ENCODE measurements around the gene KCNH1. TPM values are rescaled to one million over a fixed set of nuclear protein-coding genes. Genes with fewer than 3 reads are reported as not detected.
A peak's percentile ranks its signal among the peaks of the same experiment; 100 is the strongest.

KCNH1 gene
- total RNA-seq, 2 donors from 2014 or later = not detected

DNA sequence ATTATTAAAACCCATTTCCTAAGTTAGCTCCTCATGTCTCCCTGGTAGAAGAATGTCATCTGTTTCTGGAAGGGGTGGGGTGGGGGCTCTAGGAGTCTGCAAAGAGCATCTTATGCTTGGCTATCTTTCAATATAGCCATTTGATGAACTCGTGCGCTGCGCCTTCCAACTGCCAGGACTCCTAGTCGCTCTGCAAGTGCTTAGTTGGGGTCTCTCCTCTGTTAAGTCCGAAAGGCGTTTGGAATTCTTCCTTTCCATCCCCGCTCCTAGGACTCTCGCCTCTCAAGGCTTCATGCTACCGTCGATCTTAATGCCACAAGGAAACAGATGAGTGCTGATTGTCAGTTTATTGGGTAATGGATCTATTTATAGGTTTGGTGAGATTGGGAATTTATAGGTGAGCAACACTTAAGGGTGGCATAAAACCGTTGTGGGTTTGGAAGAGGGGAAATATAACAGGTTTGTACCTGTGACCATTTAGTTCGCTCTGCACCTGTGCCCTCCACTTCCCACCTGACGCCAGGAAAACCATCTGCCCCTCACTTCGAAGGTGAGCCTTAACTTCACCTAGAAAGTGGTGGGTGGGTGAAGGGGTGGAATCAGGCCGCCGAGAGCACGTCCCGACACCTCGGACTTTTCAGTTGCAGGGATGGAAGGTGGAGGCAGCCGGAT, 1.1 kb downstream of the KCNH1 start:
- DNase-seq (no peak), ATAC-seq (no peak)
- no peak overlapping the region for H3K27ac Mint-ChIP-seq
- peaks cover 68% of the 10 kb centered on the region for H3K27me3 Mint-ChIP-seq
- no peaks in the 10 kb centered on the region for H3K9me3 ChIP-seq (ENCODE audit: control insufficient read depth, low read length, poor library complexity, severe bottlenecking)
- peak overlapping the region; percentile 61 for H3K4me3 Mint-ChIP-seq
- H3K4me1 Mint-ChIP-seq = peaks cover 8% of the 10 kb centered on the region
- H3K36me3 Mint-ChIP-seq (ENCODE audit: low read depth) = no peaks in the 10 kb centered on the region

DNA sequence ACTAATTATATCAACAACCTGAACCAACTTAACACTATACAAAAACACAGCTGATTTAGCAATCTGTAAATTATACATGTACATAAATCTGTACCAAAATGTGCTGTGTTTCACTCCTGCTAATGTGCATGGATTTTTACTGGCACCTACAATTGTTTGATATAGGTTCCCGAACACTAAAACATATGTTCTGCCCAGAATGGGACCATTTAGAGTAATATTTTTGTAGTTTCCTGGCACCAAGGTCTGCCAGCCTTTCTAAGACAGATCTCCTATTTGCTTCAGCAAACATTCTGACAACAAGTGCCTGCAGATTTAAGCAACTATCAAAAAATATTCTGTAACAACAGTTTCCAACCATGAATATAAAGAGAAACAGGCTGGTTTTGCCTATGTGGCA, 4.2 kb downstream of the KCNH1 start:
- Mint-ChIP-seq H3K27me3 (peaks cover 62% of the 10 kb centered on the region), H3K4me3 (no peak overlapping the region), H3K36me3 (ENCODE audit: low read depth) (no peaks in the 10 kb centered on the region), H3K27ac (no peak overlapping the region), H3K4me1 (peaks cover 7% of the 10 kb centered on the region)
- ATAC-seq (no peak), DNase-seq (no peak)
- no peaks in the 10 kb centered on the region for H3K9me3 ChIP-seq (ENCODE audit: control insufficient read depth, low read length, poor library complexity, severe bottlenecking)

DNA sequence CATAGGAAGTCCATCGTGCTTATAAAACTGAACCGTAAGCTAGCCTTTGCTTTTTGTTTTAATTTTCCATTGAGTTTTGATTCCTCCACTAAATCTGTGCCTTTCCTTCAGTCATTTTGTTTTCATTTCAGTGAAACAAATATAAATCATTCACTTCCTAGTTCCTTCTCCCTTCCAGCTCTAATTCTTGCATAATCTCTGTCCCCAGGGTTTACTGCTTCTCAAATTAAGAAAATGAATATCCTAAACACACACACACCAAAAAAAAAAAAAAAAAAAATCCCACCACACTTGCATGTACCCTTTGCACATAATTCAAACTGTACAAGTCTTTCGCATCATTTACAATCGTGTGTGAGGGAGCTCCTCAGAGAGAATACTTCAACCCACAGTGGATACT, 6.8 kb downstream of the KCNH1 start:
- H3K27me3 Mint-ChIP-seq = peaks cover 67% of the 10 kb centered on the region
- no peak overlapping the region for H3K27ac Mint-ChIP-seq
- no peaks in the 10 kb centered on the region for H3K4me1 Mint-ChIP-seq
- DNase-seq (no peak), ATAC-seq (no peak)
- H3K9me3 ChIP-seq (ENCODE audit: control insufficient read depth, low read length, poor library complexity, severe bottlenecking) = no peaks in the 10 kb centered on the region
- H3K36me3 Mint-ChIP-seq (ENCODE audit: low read depth) = peaks cover 5% of the 10 kb centered on the region
- no peak overlapping the region for H3K4me3 Mint-ChIP-seq

GRCh38 chr1:211126622-211127021, 7.3 kb downstream of the KCNH1 start:
- H3K27ac Mint-ChIP-seq = no peak overlapping the region
- no peaks in the 10 kb centered on the region for H3K4me1 Mint-ChIP-seq
- ATAC-seq (no peak), DNase-seq (no peak)
- H3K9me3 ChIP-seq (ENCODE audit: control insufficient read depth, low read length, poor library complexity, severe bottlenecking) = no peaks in the 10 kb centered on the region
- peaks cover 5% of the 10 kb centered on the region for H3K36me3 Mint-ChIP-seq (ENCODE audit: low read depth)
- H3K4me3 Mint-ChIP-seq = no peak overlapping the region
- H3K27me3 Mint-ChIP-seq = peaks cover 67% of the 10 kb centered on the region

DNA sequence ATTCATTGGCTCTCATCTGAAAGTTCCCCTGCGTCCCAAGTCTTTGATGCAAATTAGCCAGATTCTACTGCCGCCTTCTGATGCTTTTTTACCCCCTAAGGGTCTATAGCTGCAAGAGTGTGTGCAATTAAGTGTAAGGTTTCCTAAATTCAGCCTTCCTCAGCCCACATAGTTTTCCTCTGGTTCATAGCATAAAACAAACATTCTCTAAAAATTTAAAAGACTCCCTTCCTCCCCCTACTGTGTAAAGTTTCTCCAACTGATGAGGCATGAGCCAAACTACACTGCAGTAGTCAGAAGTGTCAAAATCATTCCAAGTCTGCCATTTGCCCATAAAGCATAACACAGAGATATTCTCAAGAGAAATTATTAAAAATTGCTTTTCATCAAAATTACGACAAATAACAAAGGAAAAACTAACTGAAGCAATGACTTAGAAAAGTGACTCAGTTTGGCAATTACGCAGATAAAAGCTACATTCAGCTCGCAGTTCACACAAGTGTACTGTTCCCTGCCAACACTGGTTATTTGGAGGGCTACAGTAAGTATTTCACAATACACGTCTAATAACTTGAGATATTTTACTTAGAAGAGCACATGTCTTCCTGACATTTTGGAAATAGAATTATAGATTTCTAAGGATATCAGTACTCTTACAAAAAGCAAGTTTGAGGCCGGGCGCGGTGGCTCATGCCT, 15.4 kb downstream of the KCNH1 start:
- no peak for DNase-seq
- Mint-ChIP-seq H3K27me3 (peaks cover 61% of the 10 kb centered on the region), H3K4me1 (no peaks in the 10 kb centered on the region), H3K4me3 (no peak overlapping the region), H3K27ac (no peak overlapping the region), H3K36me3 (ENCODE audit: low read depth) (peaks cover 4% of the 10 kb centered on the region)
- no peak for ATAC-seq
- H3K9me3 ChIP-seq (ENCODE audit: control insufficient read depth, low read length, poor library complexity, severe bottlenecking) = no peaks in the 10 kb centered on the region

- H3K9me3 ChIP-seq (ENCODE audit: control insufficient read depth, low read length, poor library complexity, severe bottlenecking) = no peaks in the 10 kb centered on the region
- ATAC-seq (no peak), DNase-seq (no peak)
- H3K27me3 Mint-ChIP-seq = peaks cover 40% of the 10 kb centered on the region
- H3K4me1 Mint-ChIP-seq = no peaks in the 10 kb centered on the region
- H3K27ac Mint-ChIP-seq = no peak overlapping the region
- H3K36me3 Mint-ChIP-seq (ENCODE audit: low read depth) = no peaks in the 10 kb centered on the region
- no peak overlapping the region for H3K4me3 Mint-ChIP-seq
Measured at GRCh38 chr1:211114446-211114845, 19.5 kb downstream of the KCNH1 start.

DNA sequence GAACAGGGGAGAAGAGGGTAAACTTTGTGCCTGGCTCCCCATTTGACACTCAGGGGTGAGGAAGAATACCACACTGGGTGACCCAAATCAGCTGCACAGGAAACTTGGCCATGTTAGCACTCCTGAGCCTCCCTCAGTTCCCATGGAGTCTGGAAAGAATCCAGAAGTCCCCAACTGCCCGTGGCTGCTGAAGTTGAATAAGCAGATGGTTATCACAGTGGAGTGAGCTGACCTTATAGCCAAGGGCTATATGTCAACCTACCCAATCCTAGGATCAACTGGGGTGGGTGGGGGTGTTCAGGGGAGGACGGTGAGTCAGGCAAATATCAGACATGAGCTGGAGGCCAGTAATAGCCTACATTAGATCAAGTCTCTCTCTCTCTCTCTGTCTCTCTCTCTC, 20.4 kb downstream of the KCNH1 start:
- no peak for DNase-seq
- H3K9me3 ChIP-seq (ENCODE audit: control insufficient read depth, low read length, poor library complexity, severe bottlenecking) = no peaks in the 10 kb centered on the region
- H3K27me3 Mint-ChIP-seq = peaks cover 42% of the 10 kb centered on the region
- H3K27ac Mint-ChIP-seq = peak overlapping the region; percentile 2
- no peaks in the 10 kb centered on the region for H3K36me3 Mint-ChIP-seq (ENCODE audit: low read depth)
- no peak overlapping the region for H3K4me3 Mint-ChIP-seq
- no peaks in the 10 kb centered on the region for H3K4me1 Mint-ChIP-seq
- no peak for ATAC-seq

DNA sequence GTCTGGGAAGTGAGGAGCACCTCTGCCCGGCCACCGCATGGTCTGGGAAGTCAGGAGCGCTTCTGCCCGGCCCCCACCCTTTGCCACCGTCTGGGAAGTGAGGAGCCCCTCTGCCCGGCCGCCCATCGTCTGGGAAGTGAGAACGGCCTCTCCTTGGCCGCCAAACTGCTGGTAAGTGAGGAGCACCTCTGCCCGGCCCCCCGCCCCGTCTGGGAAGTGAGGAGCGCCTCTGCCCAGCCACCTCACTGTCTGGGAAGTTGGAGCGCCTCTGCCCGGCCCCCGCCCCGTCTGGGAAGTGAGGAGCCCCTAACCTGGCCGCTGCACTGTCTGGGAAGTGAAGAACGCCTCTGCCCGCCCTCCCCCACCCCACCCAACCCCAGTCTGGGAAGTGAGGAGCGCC, 22.6 kb downstream of the KCNH1 start:
- DNase-seq (no peak), ATAC-seq (no peak)
- Mint-ChIP-seq H3K4me3 (no peak overlapping the region), H3K4me1 (no peaks in the 10 kb centered on the region), H3K27ac (no peak overlapping the region), H3K27me3 (peaks cover 31% of the 10 kb centered on the region), H3K36me3 (ENCODE audit: low read depth) (no peaks in the 10 kb centered on the region)
- no peaks in the 10 kb centered on the region for H3K9me3 ChIP-seq (ENCODE audit: control insufficient read depth, low read length, poor library complexity, severe bottlenecking)

- H3K27me3 Mint-ChIP-seq = peaks cover 42% of the 10 kb centered on the region
- no peak for ATAC-seq
- H3K4me3 Mint-ChIP-seq = no peak overlapping the region
- no peaks in the 10 kb centered on the region for H3K9me3 ChIP-seq (ENCODE audit: control insufficient read depth, low read length, poor library complexity, severe bottlenecking)
- no peaks in the 10 kb centered on the region for H3K36me3 Mint-ChIP-seq (ENCODE audit: low read depth)
- no peaks in the 10 kb centered on the region for H3K4me1 Mint-ChIP-seq
- DNase-seq = no peak
- H3K27ac Mint-ChIP-seq = no peak overlapping the region
Measured at GRCh38 chr1:211101481-211101880, 32.5 kb downstream of the KCNH1 start.

DNA sequence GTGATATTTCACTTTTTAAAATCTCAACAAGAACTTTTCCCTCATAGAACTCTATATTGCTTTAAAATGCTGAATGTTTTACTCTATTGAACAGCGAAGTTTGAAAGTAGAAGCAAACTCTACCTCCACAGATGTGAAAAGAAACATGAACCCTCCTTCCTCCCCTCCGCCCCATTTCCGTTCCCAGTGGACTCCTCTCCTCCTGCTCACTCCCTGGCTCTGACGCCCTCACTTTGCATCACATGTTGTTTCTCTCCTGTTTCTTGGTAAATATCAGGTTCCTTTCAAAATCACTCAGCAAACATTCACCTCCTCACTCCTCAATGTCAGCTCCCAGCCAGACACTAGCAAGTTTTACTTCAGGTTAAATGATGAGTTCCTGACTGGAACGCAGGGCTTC, 34.6 kb downstream of the KCNH1 start:
- no peak overlapping the region for H3K4me3 Mint-ChIP-seq
- no peaks in the 10 kb centered on the region for H3K4me1 Mint-ChIP-seq
- H3K27ac Mint-ChIP-seq = no peak overlapping the region
- DNase-seq (no peak), ATAC-seq (no peak)
- no peaks in the 10 kb centered on the region for H3K36me3 Mint-ChIP-seq (ENCODE audit: low read depth)
- peaks cover 46% of the 10 kb centered on the region for H3K27me3 Mint-ChIP-seq
- no peaks in the 10 kb centered on the region for H3K9me3 ChIP-seq (ENCODE audit: control insufficient read depth, low read length, poor library complexity, severe bottlenecking)

- no peaks in the 10 kb centered on the region for H3K9me3 ChIP-seq (ENCODE audit: control insufficient read depth, low read length, poor library complexity, severe bottlenecking)
- DNase-seq = no peak
- Mint-ChIP-seq H3K36me3 (ENCODE audit: low read depth) (no peaks in the 10 kb centered on the region), H3K27ac (no peak overlapping the region), H3K4me3 (no peak overlapping the region), H3K27me3 (peaks cover 53% of the 10 kb centered on the region), H3K4me1 (no peaks in the 10 kb centered on the region)
- ATAC-seq = no peak
Measured at GRCh38 chr1:211095381-211095780, 38.6 kb downstream of the KCNH1 start.

- no peaks in the 10 kb centered on the region for H3K9me3 ChIP-seq (ENCODE audit: control insufficient read depth, low read length, poor library complexity, severe bottlenecking)
- Mint-ChIP-seq H3K4me3 (no peak overlapping the region), H3K27ac (no peak overlapping the region), H3K36me3 (ENCODE audit: low read depth) (no peaks in the 10 kb centered on the region), H3K4me1 (no peaks in the 10 kb centered on the region), H3K27me3 (peaks cover 50% of the 10 kb centered on the region)
- DNase-seq (no peak), ATAC-seq (no peak)
Measured at GRCh38 chr1:211092955-211093354, 41.0 kb downstream of the KCNH1 start.

DNA sequence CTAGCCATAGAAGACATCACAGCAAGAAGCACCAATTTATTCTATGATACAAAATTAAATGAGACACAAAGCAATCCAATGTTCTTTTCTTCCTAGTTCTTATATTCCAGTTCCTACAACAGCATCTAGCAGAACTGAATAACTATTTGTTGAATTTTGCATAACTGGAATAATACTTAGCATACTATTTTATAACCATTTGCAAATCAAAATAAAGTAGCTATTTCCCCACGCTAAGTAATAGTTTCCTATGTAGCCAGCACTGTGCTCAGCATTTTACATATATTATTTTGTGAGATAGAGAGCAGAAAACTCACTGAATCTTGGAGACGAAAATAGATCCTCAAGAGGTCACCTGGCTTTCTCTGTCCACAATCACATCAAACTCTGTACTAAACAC, 42.1 kb downstream of the KCNH1 start:
- DNase-seq (no peak), ATAC-seq (no peak)
- H3K36me3 Mint-ChIP-seq (ENCODE audit: low read depth) = no peaks in the 10 kb centered on the region
- no peak overlapping the region for H3K4me3 Mint-ChIP-seq
- no peaks in the 10 kb centered on the region for H3K9me3 ChIP-seq (ENCODE audit: control insufficient read depth, low read length, poor library complexity, severe bottlenecking)
- no peak overlapping the region for H3K27ac Mint-ChIP-seq
- no peaks in the 10 kb centered on the region for H3K4me1 Mint-ChIP-seq
- H3K27me3 Mint-ChIP-seq = peaks cover 47% of the 10 kb centered on the region

DNA sequence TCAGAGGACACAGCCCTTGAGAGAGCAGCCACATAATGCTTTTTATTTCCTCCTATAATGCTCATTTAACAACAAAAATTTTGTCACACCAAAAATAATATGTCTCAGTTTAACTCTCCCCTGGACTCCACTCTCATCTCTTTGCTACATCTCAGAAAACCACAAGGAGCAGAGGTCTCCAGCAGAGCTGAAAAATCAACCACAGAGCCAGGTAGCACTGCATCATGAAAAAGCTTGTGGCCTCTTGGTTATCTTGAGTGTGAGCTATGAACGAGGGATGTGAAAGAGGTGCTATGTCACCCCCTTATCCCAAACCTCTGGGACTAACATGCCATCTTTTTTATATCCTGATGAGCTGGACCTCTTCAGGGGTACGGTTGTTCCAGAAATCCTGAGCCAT, 44.4 kb downstream of the KCNH1 start:
- no peaks in the 10 kb centered on the region for H3K4me1 Mint-ChIP-seq
- H3K9me3 ChIP-seq (ENCODE audit: control insufficient read depth, low read length, poor library complexity, severe bottlenecking) = no peaks in the 10 kb centered on the region
- ATAC-seq = no peak
- H3K36me3 Mint-ChIP-seq (ENCODE audit: low read depth) = no peaks in the 10 kb centered on the region
- no peak overlapping the region for H3K27ac Mint-ChIP-seq
- H3K4me3 Mint-ChIP-seq = no peak overlapping the region
- H3K27me3 Mint-ChIP-seq = peaks cover 53% of the 10 kb centered on the region
- DNase-seq = no peak

Data from T-helper 17 cell (primary cell).